ENCODE measurements around the gene PADI3.

GRCh38 chr1:17260264-17260663, 11.4 kb downstream of the PADI3 start:
- no peak for TF ChIP-seq CTCF (conservative IDR thresholded peaks at IDR 0.05; ENCODE audit: low read depth in 2 of 2)
- TF ChIP-seq JUNB (IDR thresholded peaks at IDR 0.05; ENCODE audit: unreplicated experiment), result no peak
- TF ChIP-seq EZH2 (IDR thresholded peaks at IDR 0.05; ENCODE audit: low read depth, unreplicated experiment), result no peak
- no peak for TF ChIP-seq REST (IDR thresholded peaks at IDR 0.05; ENCODE audit: unreplicated experiment)
- TF ChIP-seq NANOG (IDR thresholded peaks at IDR 0.05; ENCODE audit: borderline replicate concordance), result no peak
- TF ChIP-seq EZH2phosphoT487 (IDR thresholded peaks at IDR 0.05; ENCODE audit: unreplicated experiment), result no peak
- TF ChIP-seq POLR2AphosphoS5 (IDR thresholded peaks at IDR 0.05; ENCODE audit: low read depth), result no peak
- no peak for TF ChIP-seq CREB1 (CRISPR knock-in tag; IDR thresholded peaks at IDR 0.05; ENCODE audit: low read depth)
- TF ChIP-seq ZNF462 (CRISPR knock-in tag; IDR thresholded peaks at IDR 0.05), result no peak

All from GM23338 (cell line).